Measurements from ENCODE around the gene C11orf91.
"Not testable (repeated sequence)": the region's sequence is repeated elsewhere in the genome, so short reads cannot be mapped to it uniquely, and the experiment has no call there.

The C11orf91 gene

DNA sequence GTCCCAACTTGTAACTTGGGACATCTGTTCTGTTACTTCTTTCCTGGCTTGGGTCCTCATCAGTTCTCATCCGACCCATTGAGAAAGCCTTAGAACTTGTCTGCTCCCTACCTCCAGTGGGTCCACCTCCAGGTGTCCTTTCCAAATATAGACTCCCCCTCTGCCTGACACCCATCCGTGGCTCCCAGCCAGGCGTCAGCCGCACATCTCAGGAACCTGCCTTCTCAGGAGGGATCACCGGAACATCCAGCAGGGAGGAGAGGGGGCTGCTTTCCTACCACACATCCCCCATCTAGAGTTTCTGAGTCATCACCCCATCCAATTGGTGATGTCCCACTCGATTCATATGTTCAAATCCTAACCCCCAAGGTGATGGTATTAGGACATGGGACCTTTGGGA, 36.5 kb downstream of the C11orf91 start:
- Mint-ChIP-seq H3K4me1 (peaks cover 45% of the 10 kb centered on the region), H3K36me3 (ENCODE audit: low read depth) (no peaks in the 10 kb centered on the region), H3K27ac (no peak overlapping the region), H3K4me3 (no peak overlapping the region), H3K27me3 (ENCODE audit: low read depth) (peaks cover 3% of the 10 kb centered on the region), H3K9me3 (no peaks in the 10 kb centered on the region)
- TF ChIP-seq CTCF (IDR thresholded peaks at IDR 0.05; ENCODE audit: unreplicated experiment in 3 of 3): no peak

DNA sequence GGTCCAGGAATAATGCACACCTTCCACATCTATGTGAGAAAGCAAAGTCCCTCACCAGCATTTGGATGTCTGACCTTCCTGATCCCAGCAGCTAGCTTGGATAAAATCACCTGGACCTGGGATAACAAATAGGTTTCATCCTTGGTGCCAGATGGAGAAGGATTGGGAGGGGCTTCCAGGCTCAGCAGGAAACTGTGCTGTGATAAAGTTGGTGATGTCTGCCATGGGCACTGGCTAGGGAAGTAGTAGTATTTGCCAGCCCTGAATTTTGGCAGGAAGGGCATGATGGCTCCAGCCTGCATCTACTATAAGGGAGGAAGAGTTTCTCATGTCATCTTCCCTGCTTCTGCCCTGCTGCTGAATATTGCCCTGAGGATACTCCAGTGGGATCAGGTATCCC, 37.5 kb downstream of the C11orf91 start:
- Mint-ChIP-seq H3K27ac (no peak overlapping the region), H3K9me3 (no peaks in the 10 kb centered on the region), H3K4me1 (peaks cover 45% of the 10 kb centered on the region), H3K4me3 (no peak overlapping the region), H3K36me3 (ENCODE audit: low read depth) (no peaks in the 10 kb centered on the region), H3K27me3 (ENCODE audit: low read depth) (peaks cover 3% of the 10 kb centered on the region)
- TF ChIP-seq CTCF (IDR thresholded peaks at IDR 0.05; ENCODE audit: unreplicated experiment in 3 of 3): no peak

- peaks cover 51% of the 10 kb centered on the region for H3K4me1 Mint-ChIP-seq
- not testable (repeated sequence) for H3K9me3 Mint-ChIP-seq; H3K4me3 Mint-ChIP-seq; H3K36me3 Mint-ChIP-seq (ENCODE audit: low read depth); H3K27ac Mint-ChIP-seq; H3K27me3 Mint-ChIP-seq (ENCODE audit: low read depth)
Observed at GRCh38 chr11:33661526-33661925, 39.1 kb downstream of the C11orf91 start.

- Mint-ChIP-seq H3K27ac (no peak overlapping the region), H3K9me3 (no peaks in the 10 kb centered on the region), H3K4me3 (no peak overlapping the region), H3K36me3 (ENCODE audit: low read depth) (no peaks in the 10 kb centered on the region), H3K4me1 (peaks cover 53% of the 10 kb centered on the region), H3K27me3 (ENCODE audit: low read depth) (peaks cover 3% of the 10 kb centered on the region)
- TF ChIP-seq CTCF (IDR thresholded peaks at IDR 0.05; ENCODE audit: unreplicated experiment in 3 of 3): no peak
Observed at GRCh38 chr11:33660962-33661361, 39.7 kb downstream of the C11orf91 start.

GRCh38 chr11:33659370-33660139, 41.1 kb downstream of the C11orf91 start:
- no peak overlapping the region for H3K4me3 Mint-ChIP-seq
- no peak for TF ChIP-seq CTCF (IDR thresholded peaks at IDR 0.05; ENCODE audit: unreplicated experiment in 3 of 3)
- no peaks in the 10 kb centered on the region for H3K9me3 Mint-ChIP-seq
- H3K27me3 Mint-ChIP-seq (ENCODE audit: low read depth): peaks cover 3% of the 10 kb centered on the region
- H3K4me1 Mint-ChIP-seq: peaks cover 60% of the 10 kb centered on the region
- H3K27ac Mint-ChIP-seq: peak overlapping the region in 1 of 3 experiments; percentile 79
- no peaks in the 10 kb centered on the region for H3K36me3 Mint-ChIP-seq (ENCODE audit: low read depth)

DNA sequence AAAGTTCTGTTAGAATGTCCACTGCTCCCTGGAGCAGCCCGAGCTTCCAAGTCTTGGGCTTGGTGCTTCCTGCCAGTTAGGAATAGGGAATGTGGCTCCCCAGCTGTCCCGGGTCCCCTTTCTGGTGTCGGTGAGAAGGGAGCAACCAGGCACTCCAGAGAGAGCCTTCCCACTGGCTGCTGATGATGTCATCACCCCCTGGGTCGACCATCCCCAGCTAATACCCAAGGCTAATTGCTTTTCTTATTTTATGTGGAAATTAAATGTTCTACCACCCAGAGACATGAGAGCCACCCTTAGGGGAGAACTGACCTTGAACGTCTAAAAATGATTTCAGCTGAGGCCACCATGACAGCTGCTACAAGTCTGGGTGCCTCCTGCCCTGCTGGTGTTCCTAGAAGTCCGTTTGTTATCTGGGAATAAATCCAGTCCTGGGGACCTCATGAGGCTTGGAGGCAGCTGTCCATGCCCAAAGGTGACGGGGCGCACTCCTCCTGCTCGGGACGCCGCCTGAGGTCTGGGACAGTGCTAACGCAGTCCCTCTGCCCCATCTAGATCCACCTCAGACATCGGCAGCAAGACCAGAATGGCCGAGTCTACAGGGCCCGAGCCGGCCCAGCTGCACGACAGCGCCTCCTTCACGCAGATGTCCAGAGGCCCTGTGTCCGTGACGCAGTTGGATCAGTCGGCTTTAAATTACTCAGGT, 42.3 kb downstream of the C11orf91 start:
- Mint-ChIP-seq H3K9me3 (no peaks in the 10 kb centered on the region), H3K27me3 (ENCODE audit: low read depth) (peaks cover 3% of the 10 kb centered on the region), H3K36me3 (ENCODE audit: low read depth) (no peaks in the 10 kb centered on the region), H3K27ac (peak overlapping the region; percentile 34 to 79 (median 73)), H3K4me3 (peak overlapping the region in 1 of 3 experiments; percentile 21), H3K4me1 (peaks cover 66% of the 10 kb centered on the region)
- TF ChIP-seq CTCF (IDR thresholded peaks at IDR 0.05; ENCODE audit: unreplicated experiment in 3 of 3): no peak
